ENCODE data around the gene CTDSP1.

The CTDSP1 gene

DNA sequence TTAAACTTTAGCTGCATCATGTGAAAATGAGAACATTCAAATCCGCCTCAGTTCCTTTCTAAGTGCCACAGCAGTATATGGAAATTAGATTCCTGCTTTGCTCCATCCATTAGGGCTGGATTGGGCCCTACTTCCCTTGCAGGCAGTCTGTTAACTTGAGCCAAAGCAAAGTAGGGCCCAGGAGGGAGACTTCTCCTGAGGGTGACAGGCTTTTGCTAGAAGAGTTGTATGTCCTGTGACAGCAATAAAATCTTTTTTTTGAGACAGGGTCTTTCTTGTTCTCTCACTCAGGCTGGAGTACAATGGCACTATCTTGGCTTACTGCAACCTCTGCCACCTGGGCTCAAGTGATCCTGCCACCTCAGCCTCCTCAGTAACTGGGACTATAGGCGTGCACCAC, 47.4 kb downstream of the CTDSP1 start:
- in situ Hi-C loops (cut with MboI; ENCODE audit: low sequenced_read_pairs), result no loop called here

DNA sequence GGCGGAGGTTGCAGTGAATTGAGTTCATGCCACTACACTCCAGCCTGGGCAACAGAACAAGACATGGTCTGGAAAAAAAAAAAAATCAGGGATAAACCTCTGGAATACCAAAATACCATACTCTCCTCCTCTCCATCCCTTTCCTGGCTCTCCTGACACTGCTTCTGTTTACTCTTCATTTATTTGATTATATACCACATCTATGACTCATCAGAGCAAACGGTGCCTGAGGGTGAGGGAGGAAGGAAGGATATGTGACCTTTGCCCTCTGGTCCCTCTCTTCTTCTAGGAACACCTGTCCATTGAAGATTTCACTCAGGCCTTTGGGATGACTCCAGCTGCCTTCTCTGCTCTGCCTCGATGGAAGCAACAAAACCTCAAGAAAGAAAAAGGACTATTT, 49.3 kb downstream of the CTDSP1 start:
- in situ Hi-C loops (cut with MboI; ENCODE audit: low sequenced_read_pairs), result no loop called here

DNA sequence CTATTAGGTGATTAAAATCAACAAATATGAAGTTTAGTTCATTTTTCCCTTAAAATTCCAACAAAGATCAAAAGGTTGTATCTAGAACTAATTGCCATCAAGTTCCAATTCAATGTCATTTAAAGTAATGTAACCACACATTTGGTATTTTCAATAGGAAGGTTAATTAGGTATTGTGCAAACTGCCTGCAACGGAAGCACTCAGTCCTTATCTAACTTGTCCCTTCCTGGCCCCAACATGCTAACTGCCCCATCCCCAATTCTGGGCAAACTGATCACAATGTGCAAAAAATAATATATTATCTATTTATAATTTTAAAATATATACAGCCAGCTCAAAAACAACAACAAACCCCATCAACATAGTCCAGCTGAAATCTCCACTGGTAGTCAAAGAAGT, 52.4 kb downstream of the CTDSP1 start:
- in situ Hi-C loops (cut with MboI; ENCODE audit: low sequenced_read_pairs), result no loop called here

Measured in HL-60/S4 (cell line).